HEK293 (cell line): ENCODE measurements around the gene PEPD.
A peak's percentile ranks its signal among the peaks of the same experiment; 100 is the strongest.

ENCODE experiments used
- CTCF ChIA-PET: fragments of 350-600 bp; formaldehyde crosslinking; extraction: SDS; loops from one replicate; lab custom pipeline; 2021; ENCODE audit warnings: antibody characterized with exemption; lab: Yijun Ruan, JAX
- POLR2A ChIA-PET: fragments of 300-600 bp; formaldehyde crosslinking; extraction: SDS; loops from one replicate; lab custom pipeline; 2020; ENCODE audit warnings: antibody characterized with exemption, inconsistent platforms; lab: Yijun Ruan, JAX
- H3K27ac ChIP-seq: fragments of 200-500 bp; sonication (Bioruptor generic); 2 replicates; pipeline ENCODE4 v1.5.1; 2014; ENCODE audit warnings: low read depth, low read length, control low read depth, inconsistent platforms; ENCODE audit errors: extremely low read depth
- H3K36me3 ChIP-seq, 2 experiments: fragments of 200-500 bp in 1 of 2; sonication (Bioruptor generic) in 1 of 2; 1 replicate in 1 of 2; 2 replicates in 1 of 2; pipeline ENCODE4 v1.5.1; 2014 to 2017; ENCODE audit warnings: inconsistent platforms in 2 of 2, low read length in 2 of 2; ENCODE audit not compliant: control insufficient read depth in 2 of 2, insufficient read depth in 1 of 2
- H3K4me1 ChIP-seq: fragments of 200-500 bp; sonication (Bioruptor generic); 2 replicates; pipeline ENCODE4 v1.5.1; 2014; ENCODE audit warnings: mild to moderate bottlenecking, low read length, inconsistent platforms; ENCODE audit not compliant: control insufficient read depth, insufficient read depth
- H3K4me3 ChIP-seq: 2 replicates; pipeline ENCODE4 v1.5.1; 2011; ENCODE audit warnings: low read depth, mild to moderate bottlenecking, control low read depth, low read length, moderate library complexity
- H3K9me3 ChIP-seq: fragments of 200-500 bp; sonication (Bioruptor generic); 2 replicates; pipeline ENCODE4 v1.5.1; 2014; ENCODE audit warnings: low read depth, low read length, inconsistent platforms; ENCODE audit not compliant: control insufficient read depth, insufficient read depth
- SETDB1 ChIP-seq: IDR thresholded peaks from one replicate; pipeline ENCODE4 v1.6.1; 2017; ENCODE audit warnings: mild to moderate bottlenecking, low read length, moderate library complexity, mixed read lengths; ENCODE audit not compliant: insufficient read length
- SP2 ChIP-seq: fragments of 450-650 bp; formaldehyde crosslinking; IDR thresholded peaks from 2 replicates; pipeline ENCODE4 v1.5.1; 2016; ENCODE audit warnings: missing biosample characterization, missing genetic modification characterization
- ZBTB21 ChIP-seq: fragments of 450-650 bp; formaldehyde crosslinking; IDR thresholded peaks from 2 replicates; pipeline ENCODE4 v1.5.1; 2017; ENCODE audit warnings: missing biosample characterization, missing genetic modification characterization
- ZBTB48 ChIP-seq: fragments of 450-650 bp; formaldehyde crosslinking; IDR thresholded peaks from 2 replicates; pipeline ENCODE4 v1.5.1; 2016; ENCODE audit warnings: missing biosample characterization, missing genetic modification characterization
- ZFP3 ChIP-seq: fragments of 450-650 bp; formaldehyde crosslinking; IDR thresholded peaks from 2 replicates; pipeline ENCODE4 v1.5.1; 2016; ENCODE audit warnings: low read depth, missing biosample characterization, missing genetic modification characterization
- ZNF112 ChIP-seq: fragments of 450-650 bp; formaldehyde crosslinking; IDR thresholded peaks from 2 replicates; pipeline ENCODE4 v1.5.0; 2017; ENCODE audit warnings: missing biosample characterization, missing genetic modification characterization
- ZNF114 ChIP-seq: fragments of 450-650 bp; formaldehyde crosslinking; IDR thresholded peaks from 2 replicates; pipeline ENCODE4 v1.5.0; 2017; ENCODE audit warnings: missing biosample characterization, missing genetic modification characterization
- ZNF155 ChIP-seq: fragments of 450-650 bp; formaldehyde crosslinking; IDR thresholded peaks from 2 replicates; pipeline ENCODE4 v1.5.1; 2016; ENCODE audit warnings: missing biosample characterization, missing genetic modification characterization
- ZNF169 ChIP-seq: fragments of 450-650 bp; formaldehyde crosslinking; IDR thresholded peaks from 2 replicates; pipeline ENCODE4 v1.5.1; 2016; ENCODE audit warnings: missing biosample characterization, missing genetic modification characterization
- ZNF223 ChIP-seq: fragments of 450-650 bp; formaldehyde crosslinking; IDR thresholded peaks from 2 replicates; pipeline ENCODE4 v1.5.1; 2016; ENCODE audit warnings: missing biosample characterization, missing genetic modification characterization
- ZNF311 ChIP-seq: fragments of 450-650 bp; formaldehyde crosslinking; IDR thresholded peaks from 2 replicates; pipeline ENCODE4 v1.5.1; 2017; ENCODE audit warnings: missing biosample characterization, missing genetic modification characterization, borderline replicate concordance
- ZNF335 ChIP-seq: fragments of 450-650 bp; formaldehyde crosslinking; conservative IDR thresholded peaks from 2 replicates; pipeline ENCODE4 v1.5.1; 2016; ENCODE audit warnings: missing biosample characterization, missing genetic modification characterization
- ZNF433 ChIP-seq: fragments of 450-650 bp; formaldehyde crosslinking; IDR thresholded peaks from 2 replicates; pipeline ENCODE4 v1.5.1; 2016; ENCODE audit warnings: missing biosample characterization, missing genetic modification characterization, low read depth
- ZNF514 ChIP-seq: fragments of 450-650 bp; formaldehyde crosslinking; IDR thresholded peaks from 2 replicates; pipeline ENCODE4 v1.5.1; 2016; ENCODE audit warnings: missing biosample characterization, missing genetic modification characterization
- ZNF548 ChIP-seq: fragments of 450-650 bp; formaldehyde crosslinking; IDR thresholded peaks from 2 replicates; pipeline ENCODE4 v1.5.1; 2016; ENCODE audit warnings: missing biosample characterization, missing genetic modification characterization
- ZNF600 ChIP-seq: fragments of 450-650 bp; formaldehyde crosslinking; IDR thresholded peaks from 2 replicates; pipeline ENCODE4 v1.5.1; 2016; ENCODE audit warnings: missing biosample characterization, missing genetic modification characterization
- ZNF777 ChIP-seq: fragments of 450-650 bp; formaldehyde crosslinking; IDR thresholded peaks from 2 replicates; pipeline ENCODE4 v1.5.1; 2017; ENCODE audit warnings: missing biosample characterization, missing genetic modification characterization, borderline replicate concordance
- TF ChIP-seq, protein P1 (sequence below): fragments of 450-650 bp; formaldehyde crosslinking; IDR thresholded peaks from 2 replicates; pipeline ENCODE4 v1.5.1; 2016; ENCODE audit warnings: missing biosample characterization, missing genetic modification characterization
- TF ChIP-seq, protein P2 (sequence below): fragments of 450-650 bp; formaldehyde crosslinking; IDR thresholded peaks from 2 replicates; pipeline ENCODE4 v1.5.1; 2016; ENCODE audit warnings: missing biosample characterization, missing genetic modification characterization, low read depth
- TF ChIP-seq, protein P3 (sequence below): fragments of 450-650 bp; formaldehyde crosslinking; IDR thresholded peaks from 2 replicates; pipeline ENCODE4 v1.5.1; 2016; ENCODE audit warnings: missing biosample characterization, missing genetic modification characterization
- TF ChIP-seq, protein P4 (sequence below): fragments of 450-650 bp; formaldehyde crosslinking; IDR thresholded peaks from 2 replicates; pipeline ENCODE4 v1.5.0; 2017; ENCODE audit warnings: missing biosample characterization, missing genetic modification characterization, borderline replicate concordance

The PEPD gene

DNA sequence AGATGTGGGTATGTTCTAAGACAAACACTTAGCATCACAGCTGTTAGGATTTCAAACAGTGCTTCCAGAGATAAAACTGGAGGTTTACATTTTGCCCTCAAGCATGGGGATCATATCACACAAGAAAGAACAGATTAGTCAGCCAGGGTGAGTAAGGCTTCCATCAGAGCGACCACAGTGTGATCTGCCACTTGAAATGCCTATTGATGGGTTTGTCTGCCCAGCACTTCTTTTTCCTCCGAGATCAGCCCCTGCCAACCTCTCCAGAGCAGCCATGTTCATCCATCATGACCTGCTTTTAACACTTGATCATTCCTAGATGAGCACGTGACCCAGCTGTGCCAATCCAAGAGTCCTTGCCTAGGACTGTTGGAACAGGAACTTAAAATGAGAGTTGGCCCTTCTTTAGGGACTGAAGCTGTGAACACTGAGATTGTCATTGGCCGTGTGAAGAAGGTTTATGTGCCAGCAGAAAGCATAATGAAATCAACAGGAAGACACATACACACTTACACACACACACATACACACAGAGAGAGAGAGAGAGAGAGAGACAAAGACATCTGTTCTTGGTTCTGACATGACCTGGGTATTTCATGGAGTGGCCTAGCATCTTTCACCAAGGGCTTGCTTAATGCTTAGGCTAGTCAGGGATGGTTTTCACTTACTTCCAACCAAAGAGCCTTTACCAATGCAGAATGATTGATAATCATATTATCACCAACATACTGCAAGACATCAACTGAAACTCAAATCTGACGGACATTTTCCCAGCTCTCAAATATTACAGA lies 153.3 kb downstream of the PEPD start:
- Histone ChIP-seq H3K9me3 (no peaks in the 10 kb centered on the region; the same call in 1 of the 2 replicates), H3K4me1 (peaks cover 2% of the 10 kb centered on the region; the same call in 1 of the 2 replicates), H3K4me3 (no peak overlapping the region), H3K36me3 (no peaks in the 10 kb centered on the region)
- POLR2A ChIA-PET = interaction anchor here (1.0 to 1.5 kb wide), 2 partner anchors 10 to 66 kb away, joined by 4 to 5 read pairs; no protein-coding TSS in a partner anchor
- TF ChIP-seq ZNF169 (tag by site-specific recombination) = peak; percentile 58; the same call in 1 of the 2 replicates
- TF ChIP-seq ZNF433 = no peak
- TF ChIP-seq, protein P1, sequence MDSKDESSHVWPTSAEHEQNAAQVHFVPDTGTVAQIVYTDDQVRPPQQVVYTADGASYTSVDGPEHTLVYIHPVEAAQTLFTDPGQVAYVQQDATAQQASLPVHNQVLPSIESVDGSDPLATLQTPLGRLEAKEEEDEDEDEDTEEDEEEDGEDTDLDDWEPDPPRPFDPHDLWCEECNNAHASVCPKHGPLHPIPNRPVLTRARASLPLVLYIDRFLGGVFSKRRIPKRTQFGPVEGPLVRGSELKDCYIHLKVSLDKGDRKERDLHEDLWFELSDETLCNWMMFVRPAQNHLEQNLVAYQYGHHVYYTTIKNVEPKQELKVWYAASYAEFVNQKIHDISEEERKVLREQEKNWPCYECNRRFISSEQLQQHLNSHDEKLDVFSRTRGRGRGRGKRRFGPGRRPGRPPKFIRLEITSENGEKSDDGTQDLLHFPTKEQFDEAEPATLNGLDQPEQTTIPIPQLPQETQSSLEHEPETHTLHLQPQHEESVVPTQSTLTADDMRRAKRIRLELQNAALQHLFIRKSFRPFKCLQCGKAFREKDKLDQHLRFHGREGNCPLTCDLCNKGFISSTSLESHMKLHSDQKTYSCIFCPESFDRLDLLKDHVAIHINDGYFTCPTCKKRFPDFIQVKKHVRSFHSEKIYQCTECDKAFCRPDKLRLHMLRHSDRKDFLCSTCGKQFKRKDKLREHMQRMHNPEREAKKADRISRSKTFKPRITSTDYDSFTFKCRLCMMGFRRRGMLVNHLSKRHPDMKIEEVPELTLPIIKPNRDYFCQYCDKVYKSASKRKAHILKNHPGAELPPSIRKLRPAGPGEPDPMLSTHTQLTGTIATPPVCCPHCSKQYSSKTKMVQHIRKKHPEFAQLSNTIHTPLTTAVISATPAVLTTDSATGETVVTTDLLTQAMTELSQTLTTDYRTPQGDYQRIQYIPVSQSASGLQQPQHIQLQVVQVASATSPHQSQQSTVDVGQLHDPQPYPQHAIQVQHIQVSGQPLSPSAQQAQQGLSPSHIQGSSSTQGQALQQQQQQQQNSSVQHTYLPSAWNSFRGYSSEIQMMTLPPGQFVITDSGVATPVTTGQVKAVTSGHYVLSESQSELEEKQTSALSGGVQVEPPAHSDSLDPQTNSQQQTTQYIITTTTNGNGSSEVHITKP (tag by site-specific recombination) = peak; percentile 66
- TF ChIP-seq ZNF600 (tag by site-specific recombination) = peak; percentile 76
- peak; percentile 70; the same call in 1 of the 2 replicates for TF ChIP-seq ZNF311 (tag by site-specific recombination)
- no peak for TF ChIP-seq ZNF155 (tag by site-specific recombination)
- TF ChIP-seq ZNF548 (tag by site-specific recombination) = 0 out of 2 replicates have a peak, but pooled peaks have one; percentile 35
- TF ChIP-seq SETDB1 = peak; percentile 65
- no peak for TF ChIP-seq ZFP3 (tag by site-specific recombination)
- TF ChIP-seq ZNF777 (tag by site-specific recombination) = no peak; the same call in 1 of the 2 replicates
- no peak; the same call in 1 of the 2 replicates for TF ChIP-seq ZNF112 (tag by site-specific recombination)
- TF ChIP-seq, protein P2, sequence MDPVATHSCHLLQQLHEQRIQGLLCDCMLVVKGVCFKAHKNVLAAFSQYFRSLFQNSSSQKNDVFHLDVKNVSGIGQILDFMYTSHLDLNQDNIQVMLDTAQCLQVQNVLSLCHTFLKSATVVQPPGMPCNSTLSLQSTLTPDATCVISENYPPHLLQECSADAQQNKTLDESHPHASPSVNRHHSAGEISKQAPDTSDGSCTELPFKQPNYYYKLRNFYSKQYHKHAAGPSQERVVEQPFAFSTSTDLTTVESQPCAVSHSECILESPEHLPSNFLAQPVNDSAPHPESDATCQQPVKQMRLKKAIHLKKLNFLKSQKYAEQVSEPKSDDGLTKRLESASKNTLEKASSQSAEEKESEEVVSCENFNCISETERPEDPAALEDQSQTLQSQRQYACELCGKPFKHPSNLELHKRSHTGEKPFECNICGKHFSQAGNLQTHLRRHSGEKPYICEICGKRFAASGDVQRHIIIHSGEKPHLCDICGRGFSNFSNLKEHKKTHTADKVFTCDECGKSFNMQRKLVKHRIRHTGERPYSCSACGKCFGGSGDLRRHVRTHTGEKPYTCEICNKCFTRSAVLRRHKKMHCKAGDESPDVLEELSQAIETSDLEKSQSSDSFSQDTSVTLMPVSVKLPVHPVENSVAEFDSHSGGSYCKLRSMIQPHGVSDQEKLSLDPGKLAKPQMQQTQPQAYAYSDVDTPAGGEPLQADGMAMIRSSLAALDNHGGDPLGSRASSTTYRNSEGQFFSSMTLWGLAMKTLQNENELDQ = no peak
- TF ChIP-seq ZBTB48 = peak; percentile 16; the same call in 1 of the 2 replicates
- no peak for TF ChIP-seq ZNF114
- TF ChIP-seq SP2 (tag by site-specific recombination) = no peak
- TF ChIP-seq ZNF223 (tag by site-specific recombination) = no peak
- TF ChIP-seq ZBTB21 = peak; percentile 33; the same call in 1 of the 2 replicates
- TF ChIP-seq ZNF514 (tag by site-specific recombination) = 0 out of 2 replicates have a peak, but pooled peaks have one; percentile 14
- peak; percentile 34 for TF ChIP-seq ZNF335 (tag by site-specific recombination)
- TF ChIP-seq, protein P3, sequence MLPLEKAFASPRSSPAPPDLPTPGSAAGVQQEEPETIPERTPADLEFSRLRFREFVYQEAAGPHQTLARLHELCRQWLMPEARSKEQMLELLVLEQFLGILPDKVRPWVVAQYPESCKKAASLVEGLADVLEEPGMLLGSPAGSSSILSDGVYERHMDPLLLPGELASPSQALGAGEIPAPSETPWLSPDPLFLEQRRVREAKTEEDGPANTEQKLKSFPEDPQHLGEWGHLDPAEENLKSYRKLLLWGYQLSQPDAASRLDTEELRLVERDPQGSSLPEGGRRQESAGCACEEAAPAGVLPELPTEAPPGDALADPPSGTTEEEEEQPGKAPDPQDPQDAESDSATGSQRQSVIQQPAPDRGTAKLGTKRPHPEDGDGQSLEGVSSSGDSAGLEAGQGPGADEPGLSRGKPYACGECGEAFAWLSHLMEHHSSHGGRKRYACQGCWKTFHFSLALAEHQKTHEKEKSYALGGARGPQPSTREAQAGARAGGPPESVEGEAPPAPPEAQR = no peak
- TF ChIP-seq, protein P4, sequence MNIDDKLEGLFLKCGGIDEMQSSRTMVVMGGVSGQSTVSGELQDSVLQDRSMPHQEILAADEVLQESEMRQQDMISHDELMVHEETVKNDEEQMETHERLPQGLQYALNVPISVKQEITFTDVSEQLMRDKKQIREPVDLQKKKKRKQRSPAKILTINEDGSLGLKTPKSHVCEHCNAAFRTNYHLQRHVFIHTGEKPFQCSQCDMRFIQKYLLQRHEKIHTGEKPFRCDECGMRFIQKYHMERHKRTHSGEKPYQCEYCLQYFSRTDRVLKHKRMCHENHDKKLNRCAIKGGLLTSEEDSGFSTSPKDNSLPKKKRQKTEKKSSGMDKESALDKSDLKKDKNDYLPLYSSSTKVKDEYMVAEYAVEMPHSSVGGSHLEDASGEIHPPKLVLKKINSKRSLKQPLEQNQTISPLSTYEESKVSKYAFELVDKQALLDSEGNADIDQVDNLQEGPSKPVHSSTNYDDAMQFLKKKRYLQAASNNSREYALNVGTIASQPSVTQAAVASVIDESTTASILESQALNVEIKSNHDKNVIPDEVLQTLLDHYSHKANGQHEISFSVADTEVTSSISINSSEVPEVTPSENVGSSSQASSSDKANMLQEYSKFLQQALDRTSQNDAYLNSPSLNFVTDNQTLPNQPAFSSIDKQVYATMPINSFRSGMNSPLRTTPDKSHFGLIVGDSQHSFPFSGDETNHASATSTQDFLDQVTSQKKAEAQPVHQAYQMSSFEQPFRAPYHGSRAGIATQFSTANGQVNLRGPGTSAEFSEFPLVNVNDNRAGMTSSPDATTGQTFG = peak; percentile 28; the same call in 1 of the 2 replicates
- TF ChIP-seq, all 188 proteins: peak for 11
- CTCF ChIA-PET = interaction anchor here (0.5 to 1.6 kb wide), 6 partner anchors 12 to 413 kb away, joined by 3 to 6 read pairs (median 3); no protein-coding TSS in a partner anchor
- H3K27ac ChIP-seq = no peak overlapping the region
